GM18517 (cell line): Measurements from ENCODE around the gene STX12.
"Not testable (repeated sequence)": the region's sequence is repeated elsewhere in the genome, so short reads cannot be mapped to it uniquely, and the experiment has no call there.

Source experiments
- ATAC-seq: cut with Tn5 transposase; IDR thresholded peaks from one replicate; pipeline ENCODE4 v1.9.1; 2021; ENCODE audit warnings: mild to moderate bottlenecking, moderate library complexity; ENCODE audit not compliant: unreplicated experiment

Gene STX12

GRCh38 chr1:27824411-27824810 lies 51.4 kb downstream of the STX12 start:
- no peak for ATAC-seq

GRCh38 chr1:27829339-27829960 lies 56.4 kb downstream of the STX12 start:
- ATAC-seq: not testable (repeated sequence)

GRCh38 chr1:27830621-27831440 lies 57.8 kb downstream of the STX12 start, which contains the start of gene PPP1R8:
PPP1R8 (plus strand) TSS chr1:27830782; CDS start chr1:27830836, 54 bp downstream.
- peak; percentile 90 for ATAC-seq

GRCh38 chr1:27831568-27832410 lies 58.8 kb downstream of the STX12 start:
- ATAC-seq: no peak

DNA sequence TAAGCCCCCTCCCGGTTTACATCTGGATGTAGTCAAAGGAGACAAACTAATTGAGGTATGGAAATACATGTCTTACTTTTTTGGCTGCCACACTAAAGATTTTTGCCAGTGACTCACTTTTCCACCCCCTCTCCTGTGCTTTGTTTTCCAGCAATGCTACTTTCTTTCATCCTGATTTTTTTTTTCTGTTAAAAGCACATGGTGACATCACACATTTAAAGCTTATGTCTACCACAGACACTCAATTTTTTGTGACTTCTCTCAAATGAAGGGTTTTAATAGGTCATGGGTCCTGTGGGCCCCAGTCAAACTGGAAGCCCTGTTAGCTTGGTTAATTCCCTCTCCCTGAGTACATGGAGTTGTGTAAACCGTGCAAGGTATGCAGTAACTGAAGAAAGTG lies 59.7 kb downstream of the STX12 start:
- no peak for ATAC-seq

DNA sequence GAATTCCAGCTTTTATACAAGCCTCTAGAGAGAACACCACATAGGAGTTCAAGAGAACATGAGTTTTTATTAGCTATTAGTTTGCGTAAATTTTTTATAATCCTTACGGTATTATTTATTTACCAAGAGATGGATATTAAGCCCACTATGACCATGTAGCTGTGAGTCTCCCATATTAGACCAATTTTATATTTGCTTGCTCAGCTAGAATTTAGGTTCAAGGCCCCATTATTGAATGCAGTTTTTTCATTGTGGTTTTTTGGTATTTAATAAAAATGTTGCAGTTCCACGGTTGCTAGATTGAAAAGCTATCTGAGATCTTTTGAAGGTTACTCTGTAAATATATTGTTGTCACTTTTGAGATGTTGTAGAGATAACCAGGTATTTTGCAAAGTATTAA lies 60.5 kb downstream of the STX12 start:
- ATAC-seq: no peak

- ATAC-seq: no peak
Observed at GRCh38 chr1:27835046-27835445, 62.0 kb downstream of the STX12 start.

DNA sequence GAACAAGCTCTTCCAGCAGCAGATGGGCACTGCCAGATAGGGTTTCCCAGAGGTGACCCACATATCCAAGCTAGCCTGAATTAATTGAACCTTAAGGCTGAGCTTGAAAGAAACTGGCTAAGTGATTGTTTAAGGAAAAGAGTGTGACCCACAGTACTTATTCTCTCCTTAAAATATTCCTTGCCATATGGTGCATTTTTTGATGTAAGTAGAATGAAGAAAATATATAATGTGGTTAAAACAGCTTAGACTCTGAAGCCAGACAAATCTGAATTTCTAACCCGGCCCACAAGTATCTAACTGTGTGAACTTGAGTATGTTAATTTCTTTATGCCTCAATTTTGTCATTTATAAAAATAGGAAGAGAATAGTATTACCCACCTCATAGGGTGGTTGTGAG lies 62.5 kb downstream of the STX12 start:
- no peak for ATAC-seq

GRCh38 chr1:27849951-27850350 lies 76.9 kb downstream of the STX12 start:
- ATAC-seq: no peak

DNA sequence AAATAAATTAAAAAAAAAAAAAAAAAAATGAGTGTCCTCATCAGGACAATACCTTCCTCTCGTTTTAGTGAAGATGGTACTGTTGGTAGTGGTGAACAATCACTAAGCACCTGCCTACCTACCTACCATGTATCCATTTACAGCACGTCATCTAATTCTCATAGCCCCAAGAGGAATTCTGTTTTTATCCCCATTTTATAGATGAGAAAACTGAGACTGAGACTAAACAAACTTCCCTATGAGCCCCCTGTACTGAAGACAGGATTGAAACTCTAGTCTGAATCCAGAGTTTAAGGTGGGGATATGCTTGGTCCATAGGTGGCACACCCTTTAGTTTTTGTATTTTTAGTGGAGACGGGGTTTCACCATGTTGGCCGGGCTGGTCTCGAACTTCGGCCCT lies 82.1 kb downstream of the STX12 start:
- no peak for ATAC-seq

- ATAC-seq: no peak
Observed at GRCh38 chr1:27856561-27857343, 83.7 kb downstream of the STX12 start.

- ATAC-seq: not testable (repeated sequence)
Observed at GRCh38 chr1:27857552-27857951, 84.5 kb downstream of the STX12 start.

- peak; percentile 56 for ATAC-seq
Observed at GRCh38 chr1:27858072-27858948, 85.3 kb downstream of the STX12 start.

DNA sequence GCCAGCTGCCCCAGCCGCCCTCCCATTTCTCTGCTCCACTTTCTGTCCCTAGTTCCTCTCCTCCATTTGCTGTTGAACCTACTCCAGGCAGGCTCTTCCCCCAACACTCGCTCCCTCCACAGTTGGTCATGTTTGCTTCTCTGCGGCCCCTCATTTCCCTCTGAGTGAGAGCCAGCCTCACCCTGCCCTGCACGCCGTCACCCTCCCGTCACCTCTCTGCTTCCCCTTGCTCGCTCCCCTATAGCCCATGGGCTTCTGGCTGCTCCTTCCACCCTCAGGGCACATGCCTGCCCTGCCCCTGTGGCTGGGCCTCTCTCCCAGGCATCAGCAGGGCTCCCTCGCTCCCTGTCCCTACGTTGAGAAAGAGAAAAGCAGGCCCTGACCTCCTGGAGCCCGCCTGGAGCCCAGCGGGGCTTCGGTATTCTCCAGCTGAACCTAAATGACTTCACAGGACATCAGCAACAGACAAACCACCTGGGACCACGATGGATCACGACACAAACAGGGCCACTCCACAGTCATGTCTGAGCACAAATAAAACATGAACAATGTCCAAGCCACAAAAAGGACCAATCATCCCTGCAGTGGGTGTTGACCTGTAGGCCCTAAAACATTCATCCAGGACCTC lies 86.0 kb downstream of the STX12 start:
- ATAC-seq: no peak

- ATAC-seq: no peak
Observed at GRCh38 chr1:27861436-27861835, 88.4 kb downstream of the STX12 start.

DNA sequence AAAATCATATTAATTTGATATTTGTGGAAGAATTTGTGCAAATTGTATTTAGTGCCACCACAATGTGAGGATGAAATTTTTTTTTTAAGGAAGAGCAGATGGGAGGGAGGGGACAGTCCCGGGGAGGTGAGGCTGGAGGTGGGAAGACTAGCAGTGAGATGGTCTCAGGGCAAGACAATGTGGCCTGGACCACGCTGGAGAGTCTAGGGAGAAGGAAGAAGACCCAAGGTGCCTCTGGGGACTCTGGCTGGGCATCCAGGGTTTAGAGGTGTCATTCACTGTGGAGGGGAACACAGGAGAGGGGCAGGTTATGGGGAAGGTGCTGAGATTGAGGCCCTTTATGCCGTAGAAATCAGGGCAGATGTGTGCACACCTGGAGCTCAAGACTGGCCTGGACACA lies 89.0 kb downstream of the STX12 start:
- ATAC-seq: no peak

GRCh38 chr1:27862671-27863537 lies 89.9 kb downstream of the STX12 start:
- ATAC-seq: no peak

DNA sequence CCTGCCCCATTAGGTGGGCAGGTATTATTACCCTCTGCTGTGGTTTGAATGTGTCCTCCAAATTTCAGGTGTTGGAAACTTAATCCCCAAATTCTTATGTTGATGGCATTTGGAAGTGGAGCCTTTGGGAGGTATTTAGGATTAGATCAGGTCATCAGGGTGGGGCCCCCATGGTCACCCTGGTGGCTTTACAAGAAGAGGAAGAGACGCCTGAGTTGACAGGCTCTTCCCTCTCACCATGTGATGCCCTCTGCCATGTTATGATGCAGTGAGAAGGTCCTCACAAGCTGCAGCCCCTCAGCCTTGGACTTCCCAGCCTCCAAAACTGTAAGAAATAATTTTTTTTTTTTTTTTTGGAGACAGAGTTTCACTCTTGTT lies 90.5 kb downstream of the STX12 start:
- no peak for ATAC-seq
